Measurements from ENCODE around the gene OR1E1.
"Not testable (repeated sequence)": the region's sequence is repeated elsewhere in the genome, so short reads cannot be mapped to it uniquely, and the experiment has no call there.

The OR1E1 gene

GRCh38 chr17:3398310-3398709 is at the start of gene OR1E1:
Gene OR1E1 (minus strand): TSS chr17:3398410. CDS start chr17:3398410, 0 bp downstream.
- no peak for DNase-seq

GRCh38 chr17:3447625-3448024 is 49.4 kb upstream of the OR1E1 start:
- no peak for DNase-seq

GRCh38 chr17:3440451-3440850 is 42.2 kb upstream of the OR1E1 start:
- no peak for DNase-seq

- DNase-seq: no peak
Observed at GRCh38 chr17:3438368-3438767, 40.2 kb upstream of the OR1E1 start.

GRCh38 chr17:3433741-3434140 is 35.5 kb upstream of the OR1E1 start, which contains the start of gene OR1E2:
Gene OR1E2 (minus strand): TSS chr17:3433841. CDS start chr17:3433841, 0 bp downstream.
- no peak for DNase-seq

- DNase-seq: peak; percentile 36
Observed at GRCh38 chr17:3433215-3433614, 35.0 kb upstream of the OR1E1 start.

- no peak for DNase-seq
Observed at GRCh38 chr17:3418222-3418621, 20.0 kb upstream of the OR1E1 start.

- no peak for DNase-seq
Observed at GRCh38 chr17:3415610-3416009, 17.4 kb upstream of the OR1E1 start.

GRCh38 chr17:3412216-3412615 is 14.0 kb upstream of the OR1E1 start:
- DNase-seq: not testable (repeated sequence)

GRCh38 chr17:3411070-3411469 is 12.9 kb upstream of the OR1E1 start, which contains the start of gene OR3A3:
Gene OR3A3 (plus strand): TSS chr17:3411370.
- DNase-seq: no peak

GRCh38 chr17:3403856-3404255 is 5.6 kb upstream of the OR1E1 start:
- DNase-seq: not testable (repeated sequence)

GRCh38 chr17:3401786-3402185 is 3.6 kb upstream of the OR1E1 start:
- no peak for DNase-seq

- no peak for DNase-seq
Observed at GRCh38 chr17:3400055-3400454, 1.8 kb upstream of the OR1E1 start.

- peak; percentile 39 for DNase-seq
Observed at GRCh38 chr17:3397801-3398200, 409 bp downstream of the OR1E1 start.

GRCh38 chr17:3389791-3390190 is 8.4 kb downstream of the OR1E1 start:
- DNase-seq: no peak

- DNase-seq: peak; percentile 31
Observed at GRCh38 chr17:3385869-3386816, 12.1 kb downstream of the OR1E1 start, which contains the start of gene OR3A2. Gene OR3A2 (minus strand): TSS chr17:3386308.

- no peak for DNase-seq
Observed at GRCh38 chr17:3381957-3382356, 16.3 kb downstream of the OR1E1 start.

GRCh38 chr17:3378321-3378720 is 19.9 kb downstream of the OR1E1 start:
- no peak for DNase-seq

- DNase-seq: not testable (repeated sequence)
Observed at GRCh38 chr17:3371167-3371566, 27.0 kb downstream of the OR1E1 start.

Measured in stimulated activated CD8-positive, alpha-beta memory T cell treated with anti-CD3 and anti-CD28 coated beads, Interleukin-4, amount 100 ng/mL, for 48 hours (primary cell).